ENCODE results near the gene MS4A6A.

DNA sequence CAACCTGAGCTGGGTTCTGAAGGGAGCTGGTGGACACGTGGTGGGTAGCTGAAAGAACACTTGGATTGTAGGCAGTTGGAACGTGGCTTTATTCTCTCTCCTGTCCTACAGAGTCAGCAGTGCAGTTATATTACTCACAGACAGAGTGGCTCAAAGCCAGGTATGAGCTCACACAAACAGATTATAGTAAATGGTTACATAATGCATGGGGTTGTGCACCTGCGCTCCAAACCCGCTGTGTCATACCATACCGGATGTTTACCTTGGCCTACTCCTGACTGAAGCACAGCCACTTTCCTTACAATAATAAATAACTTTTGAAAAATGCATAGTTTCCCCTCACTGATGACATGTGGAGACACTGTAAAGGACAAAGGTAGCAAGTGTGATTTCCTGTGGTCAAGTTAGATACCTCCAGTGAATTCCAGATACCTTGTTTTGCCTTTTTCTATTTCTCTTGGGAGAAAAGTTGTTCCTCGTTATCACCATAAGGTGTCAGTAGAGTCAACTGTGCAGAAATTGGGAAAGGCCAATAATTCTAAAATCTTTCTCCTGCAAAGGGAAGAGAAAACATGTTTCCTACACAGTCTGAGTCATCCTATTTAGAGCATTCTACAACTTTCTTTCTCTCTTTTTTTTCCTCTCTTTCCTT is 13.5 kb downstream of the MS4A6A start:
- TF ChIP-seq, protein P1, sequence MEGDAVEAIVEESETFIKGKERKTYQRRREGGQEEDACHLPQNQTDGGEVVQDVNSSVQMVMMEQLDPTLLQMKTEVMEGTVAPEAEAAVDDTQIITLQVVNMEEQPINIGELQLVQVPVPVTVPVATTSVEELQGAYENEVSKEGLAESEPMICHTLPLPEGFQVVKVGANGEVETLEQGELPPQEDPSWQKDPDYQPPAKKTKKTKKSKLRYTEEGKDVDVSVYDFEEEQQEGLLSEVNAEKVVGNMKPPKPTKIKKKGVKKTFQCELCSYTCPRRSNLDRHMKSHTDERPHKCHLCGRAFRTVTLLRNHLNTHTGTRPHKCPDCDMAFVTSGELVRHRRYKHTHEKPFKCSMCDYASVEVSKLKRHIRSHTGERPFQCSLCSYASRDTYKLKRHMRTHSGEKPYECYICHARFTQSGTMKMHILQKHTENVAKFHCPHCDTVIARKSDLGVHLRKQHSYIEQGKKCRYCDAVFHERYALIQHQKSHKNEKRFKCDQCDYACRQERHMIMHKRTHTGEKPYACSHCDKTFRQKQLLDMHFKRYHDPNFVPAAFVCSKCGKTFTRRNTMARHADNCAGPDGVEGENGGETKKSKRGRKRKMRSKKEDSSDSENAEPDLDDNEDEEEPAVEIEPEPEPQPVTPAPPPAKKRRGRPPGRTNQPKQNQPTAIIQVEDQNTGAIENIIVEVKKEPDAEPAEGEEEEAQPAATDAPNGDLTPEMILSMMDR (IDR thresholded peaks at IDR 0.05): peak; percentile 42
- TF ChIP-seq ZFX (IDR thresholded peaks at IDR 0.05; ENCODE audit: borderline replicate concordance): no peak
